COLO668 (cell line): Measurements from ENCODE around the gene PRDM1.

Experiments
- DNase-seq: peaks from one replicate; lab custom pipeline; 2025; ENCODE audit not compliant: unreplicated experiment; lab: John Stamatoyannopoulos, UW

The PRDM1 gene

DNA sequence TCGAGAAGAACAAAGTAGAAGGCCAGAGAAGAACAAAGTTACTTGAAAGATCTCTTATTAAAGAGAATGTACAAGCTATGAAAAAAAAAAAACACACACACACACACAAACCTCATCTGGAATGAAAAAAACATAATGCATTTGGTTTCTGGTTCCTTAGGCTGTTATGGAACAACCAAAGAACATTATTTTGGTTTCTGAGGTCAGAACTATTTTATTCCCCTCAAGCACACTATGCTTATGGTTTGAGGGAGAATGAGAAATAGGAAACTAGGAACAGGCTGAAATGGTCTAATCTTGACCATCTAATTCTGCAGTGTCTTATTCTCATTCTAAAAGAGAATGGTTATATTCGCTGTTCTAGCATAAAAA, 8.8 kb downstream of the PRDM1 start:
- DNase-seq: no peak

DNA sequence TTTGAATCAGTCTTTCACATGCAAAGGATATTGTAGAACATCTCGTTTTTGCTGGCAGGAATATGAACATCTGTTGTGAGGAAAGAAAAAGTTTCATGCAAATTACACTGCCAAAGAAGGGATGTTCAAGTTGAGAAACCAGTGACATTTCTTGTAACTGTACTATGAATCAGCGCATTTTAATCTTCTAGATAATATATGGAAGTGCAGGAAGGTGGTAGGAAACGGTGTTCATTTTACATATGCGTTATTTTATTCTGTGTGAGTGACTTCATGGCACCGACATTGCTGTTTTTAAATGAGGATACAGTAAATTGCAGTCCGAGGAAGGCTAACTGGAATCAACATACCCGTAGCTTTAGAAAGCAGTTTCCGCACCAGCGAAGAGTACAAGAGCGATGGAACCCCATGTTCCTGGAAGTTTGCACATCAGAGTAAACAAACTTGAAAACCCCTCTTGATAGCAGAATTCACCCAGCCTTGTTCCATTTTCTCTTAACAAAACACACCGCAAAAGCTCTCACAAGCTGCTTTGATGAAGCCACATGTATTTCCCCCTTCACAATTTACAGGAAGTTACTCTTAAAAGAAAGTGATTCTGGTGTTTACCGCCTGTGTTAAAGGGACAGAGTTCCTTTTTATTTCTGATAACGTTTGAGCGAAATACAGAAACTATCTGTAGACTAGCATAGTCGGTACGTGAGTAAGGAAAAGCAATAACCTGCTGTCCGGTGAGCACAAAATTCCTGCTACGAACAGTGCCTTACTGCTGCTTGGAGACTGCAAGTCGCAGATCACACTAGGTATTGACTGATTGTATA, 11.5 kb downstream of the PRDM1 start:
- no peak for DNase-seq

DNA sequence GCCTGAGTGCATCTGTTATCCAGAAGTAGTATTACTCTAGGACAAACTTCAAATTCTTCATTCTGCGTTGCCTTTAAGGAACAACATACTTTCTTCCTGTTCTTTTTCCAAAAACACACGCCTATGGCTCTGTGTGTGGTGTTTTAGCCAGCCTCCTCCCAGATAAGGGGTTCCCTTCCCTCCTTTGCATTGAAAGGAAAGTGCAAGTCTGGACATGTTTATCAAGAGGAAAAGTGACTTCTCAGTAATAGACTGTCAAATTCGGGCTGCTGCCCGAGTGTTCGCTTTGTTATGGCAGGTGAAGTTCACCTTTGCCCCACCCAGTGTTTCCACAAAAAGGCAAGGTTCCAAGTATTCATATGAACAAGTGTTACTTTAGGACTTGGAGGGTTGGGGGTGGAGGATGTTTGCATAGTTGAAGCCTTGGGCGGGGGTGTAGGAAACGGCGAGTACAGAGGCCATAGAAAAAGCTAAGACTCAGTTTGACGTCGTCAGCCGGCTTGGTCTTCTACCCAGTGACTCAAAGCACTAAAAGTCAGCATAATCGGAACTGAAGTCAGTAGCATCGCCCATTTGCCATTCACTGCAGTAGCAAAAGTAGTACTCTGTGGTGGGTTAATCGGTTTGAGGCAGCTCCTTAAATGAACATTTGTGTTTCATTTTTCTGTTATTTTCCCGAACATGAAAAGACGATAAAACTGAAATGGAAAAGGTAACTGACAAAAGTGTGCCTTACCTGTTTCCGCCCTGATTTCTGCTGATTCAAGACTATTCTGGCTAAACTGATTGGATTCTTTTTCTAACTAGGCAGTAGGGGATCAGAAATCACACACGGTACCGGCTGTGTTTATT, 12.5 kb downstream of the PRDM1 start:
- DNase-seq: no peak

DNA sequence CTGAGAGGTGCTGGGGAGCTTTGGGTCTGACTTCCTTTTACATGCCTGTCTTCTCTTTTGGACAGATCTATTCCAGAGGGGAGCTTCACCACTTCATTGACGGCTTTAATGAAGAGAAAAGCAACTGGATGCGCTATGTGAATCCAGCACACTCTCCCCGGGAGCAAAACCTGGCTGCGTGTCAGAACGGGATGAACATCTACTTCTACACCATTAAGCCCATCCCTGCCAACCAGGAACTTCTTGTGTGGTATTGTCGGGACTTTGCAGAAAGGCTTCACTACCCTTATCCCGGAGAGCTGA, 13.1 kb downstream of the PRDM1 start:
- DNase-seq: no peak

DNA sequence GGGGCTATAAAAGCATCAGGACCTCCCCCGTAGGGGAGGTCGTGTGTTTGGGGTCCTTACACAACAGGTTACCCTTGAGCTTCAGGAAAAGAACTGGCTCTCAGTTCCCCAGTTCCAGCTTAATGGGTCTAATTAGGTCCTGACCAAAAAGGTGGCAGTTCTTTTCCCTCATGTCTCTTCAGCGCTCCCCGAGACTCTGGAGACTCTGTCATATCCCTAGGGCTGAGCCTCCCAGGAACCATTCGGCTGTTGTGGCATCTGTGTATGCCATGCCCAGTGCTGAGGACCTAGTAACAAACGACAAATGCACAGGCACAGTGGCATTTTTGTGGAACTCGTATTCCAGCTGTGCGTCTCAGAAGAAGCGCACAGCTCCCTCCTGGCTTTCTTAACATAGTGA, 14.6 kb downstream of the PRDM1 start:
- DNase-seq: no peak

DNA sequence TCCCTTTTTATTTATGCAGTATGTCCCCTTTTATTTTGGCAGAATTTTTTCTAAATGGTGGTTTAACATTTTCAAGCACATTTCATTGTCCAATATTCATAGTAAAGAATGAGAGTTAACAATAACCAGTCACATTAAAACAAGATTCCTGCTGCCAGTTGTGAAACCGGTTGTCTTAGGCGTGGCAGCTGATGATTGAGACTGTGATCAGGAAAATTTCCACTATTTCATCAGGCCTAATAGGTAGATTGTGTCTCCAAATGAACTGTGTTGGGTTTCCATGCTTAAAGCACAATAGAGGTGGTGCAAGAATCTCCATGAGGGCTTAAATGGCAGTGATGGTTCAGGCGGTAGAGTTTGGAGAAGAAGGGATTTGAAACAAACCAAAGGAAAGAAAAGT, 15.3 kb downstream of the PRDM1 start:
- no peak for DNase-seq

DNA sequence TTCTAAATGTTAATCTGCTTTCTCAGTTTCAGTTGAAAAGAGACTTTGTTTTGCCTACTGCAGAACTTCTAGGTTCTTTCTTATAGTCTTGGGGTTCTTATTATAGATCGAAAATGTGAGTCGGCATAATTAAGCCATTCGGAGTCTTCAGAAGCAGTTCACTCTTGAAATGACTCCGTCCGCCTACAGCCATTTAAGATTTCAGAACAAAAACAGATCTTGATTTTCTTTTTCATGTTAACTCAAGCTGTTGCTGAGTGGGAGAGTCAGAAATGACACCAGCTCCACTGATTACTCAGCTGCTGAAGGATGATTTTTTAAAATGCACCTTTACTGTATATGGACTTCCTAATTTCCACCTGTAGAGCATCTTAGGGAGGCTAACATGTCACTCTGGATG, 15.9 kb downstream of the PRDM1 start:
- no peak for DNase-seq

DNA sequence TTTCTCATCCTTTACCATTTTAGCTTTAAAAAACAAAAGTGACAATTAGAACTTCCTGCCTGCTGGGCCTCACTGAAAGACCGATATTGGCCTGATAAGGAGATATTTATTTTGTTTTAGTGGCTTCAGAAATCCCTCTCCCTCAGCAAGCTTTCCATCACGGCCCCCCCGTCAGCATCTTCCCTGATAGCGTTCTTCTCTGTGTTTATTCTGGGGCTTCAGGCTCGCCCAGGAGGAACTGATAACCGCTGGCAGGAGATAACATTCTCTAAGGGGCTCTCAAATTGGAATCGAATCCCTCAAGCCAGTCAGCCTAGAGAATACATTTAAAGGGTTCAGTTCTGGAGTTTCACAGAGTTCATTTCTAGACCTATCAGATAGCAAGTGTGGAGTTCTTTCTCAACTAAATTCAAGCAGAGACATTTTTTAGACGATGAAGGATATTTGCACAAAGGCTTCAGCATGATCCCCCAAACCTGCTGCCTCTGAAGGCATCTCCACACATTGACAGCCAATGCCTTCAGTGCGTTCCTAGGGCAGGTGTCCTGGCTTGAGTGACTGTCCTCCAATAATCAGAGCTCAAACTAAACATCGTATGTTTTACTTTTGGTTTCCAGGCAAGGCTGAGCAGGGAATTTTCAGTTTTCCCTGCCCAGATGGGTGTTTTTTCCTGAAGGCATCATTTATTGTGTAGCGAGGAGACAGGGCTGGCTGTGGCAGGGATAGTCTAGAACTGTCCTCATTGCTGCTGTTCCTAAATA, 17.0 kb downstream of the PRDM1 start:
- DNase-seq: no peak

DNA sequence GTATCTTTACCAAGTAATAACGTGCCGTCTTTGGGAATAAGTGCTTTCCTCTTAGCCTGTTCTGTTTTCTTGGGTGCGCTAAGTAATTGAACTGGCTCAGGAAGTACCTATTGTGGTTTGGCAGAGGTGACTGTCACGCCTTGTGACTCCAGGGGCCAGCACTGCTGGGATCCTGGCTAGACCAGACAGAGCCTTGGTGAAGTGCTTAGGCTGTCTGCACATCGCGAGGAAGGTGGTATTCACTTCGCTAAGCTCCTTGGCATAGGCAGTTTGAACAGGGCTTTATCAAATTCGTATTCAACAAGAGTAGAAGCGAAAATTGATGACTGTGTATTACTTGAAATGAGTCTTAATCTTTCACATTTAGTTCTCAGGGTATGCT, 17.6 kb downstream of the PRDM1 start:
- no peak for DNase-seq

DNA sequence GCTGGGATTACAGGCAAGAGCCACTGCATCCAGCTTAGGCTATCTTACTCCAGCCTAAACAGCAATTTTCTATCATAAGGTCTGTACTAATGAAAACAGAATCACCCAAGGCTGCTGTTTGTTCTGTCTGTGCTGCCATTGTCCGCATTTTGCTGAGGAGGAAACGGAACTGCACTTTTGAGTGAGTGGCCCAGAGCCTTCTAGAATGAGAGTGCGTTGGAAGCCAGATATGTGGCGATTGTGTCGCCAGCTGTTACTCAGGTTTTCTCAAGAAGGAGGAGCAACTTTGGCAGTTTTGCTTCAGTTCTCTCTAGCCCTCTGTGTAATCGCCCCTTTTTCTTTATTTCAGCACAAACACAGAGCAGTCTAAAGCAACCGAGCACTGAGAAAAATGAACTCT, 18.3 kb downstream of the PRDM1 start:
- DNase-seq: no peak

DNA sequence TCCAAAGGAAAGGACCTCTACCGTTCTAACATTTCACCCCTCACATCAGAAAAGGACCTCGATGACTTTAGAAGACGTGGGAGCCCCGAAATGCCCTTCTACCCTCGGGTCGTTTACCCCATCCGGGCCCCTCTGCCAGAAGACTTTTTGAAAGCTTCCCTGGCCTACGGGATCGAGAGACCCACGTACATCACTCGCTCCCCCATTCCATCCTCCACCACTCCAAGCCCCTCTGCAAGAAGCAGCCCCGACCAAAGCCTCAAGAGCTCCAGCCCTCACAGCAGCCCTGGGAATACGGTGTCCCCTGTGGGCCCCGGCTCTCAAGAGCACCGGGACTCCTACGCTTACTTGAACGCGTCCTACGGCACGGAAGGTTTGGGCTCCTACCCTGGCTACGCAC, 18.8 kb downstream of the PRDM1 start:
- no peak for DNase-seq

DNA sequence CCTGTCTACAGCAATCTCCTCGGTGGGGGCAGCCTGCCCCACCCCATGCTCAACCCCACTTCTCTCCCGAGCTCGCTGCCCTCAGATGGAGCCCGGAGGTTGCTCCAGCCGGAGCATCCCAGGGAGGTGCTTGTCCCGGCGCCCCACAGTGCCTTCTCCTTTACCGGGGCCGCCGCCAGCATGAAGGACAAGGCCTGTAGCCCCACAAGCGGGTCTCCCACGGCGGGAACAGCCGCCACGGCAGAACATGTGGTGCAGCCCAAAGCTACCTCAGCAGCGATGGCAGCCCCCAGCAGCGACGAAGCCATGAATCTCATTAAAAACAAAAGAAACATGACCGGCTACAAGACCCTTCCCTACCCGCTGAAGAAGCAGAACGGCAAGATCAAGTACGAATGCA, 19.4 kb downstream of the PRDM1 start:
- DNase-seq: no peak

DNA sequence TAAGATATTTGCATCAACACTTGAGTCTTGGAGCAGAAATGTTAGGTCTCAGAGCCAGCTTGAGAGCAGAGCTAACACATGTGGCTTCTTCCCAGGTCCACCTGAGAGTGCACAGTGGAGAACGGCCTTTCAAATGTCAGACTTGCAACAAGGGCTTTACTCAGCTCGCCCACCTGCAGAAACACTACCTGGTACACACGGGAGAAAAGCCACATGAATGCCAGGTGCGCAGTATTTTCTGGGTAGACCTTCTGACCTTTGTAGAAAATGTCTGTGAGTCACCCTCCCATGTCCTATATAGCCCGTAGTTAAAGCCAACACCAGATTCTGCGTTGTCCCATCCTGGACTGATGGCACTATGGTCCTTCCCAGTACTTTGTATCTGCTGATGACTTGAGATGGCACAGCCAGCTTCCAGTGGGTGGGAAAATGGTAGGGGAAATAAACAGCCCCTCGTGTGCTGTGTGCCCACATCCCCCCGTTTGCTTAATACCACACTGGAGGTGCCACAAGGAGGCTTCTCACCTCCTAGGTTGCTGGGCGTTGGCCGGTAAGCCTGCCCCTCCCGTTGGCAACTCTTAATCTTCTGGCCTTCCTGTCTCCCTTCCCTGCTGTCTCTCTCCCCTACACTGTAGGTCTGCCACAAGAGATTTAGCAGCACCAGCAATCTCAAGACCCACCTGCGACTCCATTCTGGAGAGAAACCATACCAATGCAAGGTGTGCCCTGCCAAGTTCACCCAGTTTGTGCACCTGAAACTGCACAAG, 20.3 kb downstream of the PRDM1 start:
- no peak for DNase-seq

DNA sequence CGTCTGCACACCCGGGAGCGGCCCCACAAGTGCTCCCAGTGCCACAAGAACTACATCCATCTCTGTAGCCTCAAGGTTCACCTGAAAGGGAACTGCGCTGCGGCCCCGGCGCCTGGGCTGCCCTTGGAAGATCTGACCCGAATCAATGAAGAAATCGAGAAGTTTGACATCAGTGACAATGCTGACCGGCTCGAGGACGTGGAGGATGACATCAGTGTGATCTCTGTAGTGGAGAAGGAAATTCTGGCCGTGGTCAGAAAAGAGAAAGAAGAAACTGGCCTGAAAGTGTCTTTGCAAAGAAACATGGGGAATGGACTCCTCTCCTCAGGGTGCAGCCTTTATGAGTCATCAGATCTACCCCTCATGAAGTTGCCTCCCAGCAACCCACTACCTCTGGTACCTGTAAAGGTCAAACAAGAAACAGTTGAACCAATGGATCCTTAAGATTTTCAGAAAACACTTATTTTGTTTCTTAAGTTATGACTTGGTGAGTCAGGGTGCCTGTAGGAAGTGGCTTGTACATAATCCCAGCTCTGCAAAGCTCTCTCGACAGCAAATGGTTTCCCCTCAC, 21.0 kb downstream of the PRDM1 start:
- no peak for DNase-seq

DNA sequence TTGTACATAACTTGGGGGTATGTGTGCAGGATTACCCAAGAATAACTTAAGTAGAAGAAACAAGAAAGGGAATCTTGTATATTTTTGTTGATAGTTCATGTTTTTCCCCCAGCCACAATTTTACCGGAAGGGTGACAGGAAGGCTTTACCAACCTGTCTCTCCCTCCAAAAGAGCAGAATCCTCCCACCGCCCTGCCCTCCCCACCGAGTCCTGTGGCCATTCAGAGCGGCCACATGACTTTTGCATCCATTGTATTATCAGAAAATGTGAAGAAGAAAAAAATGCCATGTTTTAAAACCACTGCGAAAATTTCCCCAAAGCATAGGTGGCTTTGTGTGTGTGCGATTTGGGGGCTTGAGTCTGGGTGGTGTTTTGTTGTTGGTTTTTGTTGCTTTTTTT, 22.0 kb downstream of the PRDM1 start:
- no peak for DNase-seq

DNA sequence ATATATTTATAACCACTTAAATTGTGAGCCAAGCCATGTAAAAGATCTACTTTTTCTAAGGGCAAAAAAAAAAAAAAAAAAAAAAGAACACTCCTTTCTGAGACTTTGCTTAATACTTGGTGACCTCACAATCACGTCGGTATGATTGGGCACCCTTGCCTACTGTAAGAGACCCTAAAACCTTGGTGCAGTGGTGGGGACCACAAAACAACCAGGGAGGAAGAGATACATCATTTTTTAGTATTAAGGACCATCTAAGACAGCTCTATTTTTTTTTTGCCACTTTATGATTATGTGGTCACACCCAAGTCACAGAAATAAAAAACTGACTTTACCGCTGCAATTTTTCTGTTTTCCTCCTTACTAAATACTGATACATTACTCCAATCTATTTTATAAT, 22.9 kb downstream of the PRDM1 start:
- no peak for DNase-seq

DNA sequence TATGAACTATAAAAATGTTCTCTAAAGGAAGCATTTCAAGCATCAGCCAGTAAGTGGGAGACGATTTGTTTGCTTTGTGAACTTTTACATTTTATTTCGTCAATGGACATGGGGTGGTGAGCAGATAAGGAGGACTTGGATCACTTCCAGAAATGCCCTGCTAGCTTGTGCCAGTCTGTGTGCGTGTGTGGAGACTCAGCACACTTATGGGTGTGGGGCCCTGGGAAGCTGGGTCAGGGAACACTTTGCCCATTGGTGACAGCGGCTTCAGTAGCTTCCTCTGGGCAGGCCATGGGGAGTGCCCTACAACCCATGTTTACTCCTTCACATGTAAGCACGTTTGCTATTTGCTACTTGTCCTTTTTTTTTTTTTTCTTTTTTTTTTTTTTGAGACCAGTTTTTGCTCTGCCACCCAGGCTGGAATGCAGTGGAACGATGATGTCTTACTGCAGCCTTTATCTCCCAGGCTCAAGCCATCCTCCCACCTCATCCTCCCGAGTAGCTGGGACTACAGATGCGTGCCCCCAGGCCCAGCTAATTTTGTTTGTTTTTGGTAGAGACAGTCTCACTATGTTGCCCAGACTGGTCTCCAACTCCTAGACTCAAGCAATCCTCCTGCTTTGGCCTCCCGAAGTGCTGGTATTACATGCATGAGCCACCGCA, 24.2 kb downstream of the PRDM1 start:
- peak; percentile 29 for DNase-seq

DNA sequence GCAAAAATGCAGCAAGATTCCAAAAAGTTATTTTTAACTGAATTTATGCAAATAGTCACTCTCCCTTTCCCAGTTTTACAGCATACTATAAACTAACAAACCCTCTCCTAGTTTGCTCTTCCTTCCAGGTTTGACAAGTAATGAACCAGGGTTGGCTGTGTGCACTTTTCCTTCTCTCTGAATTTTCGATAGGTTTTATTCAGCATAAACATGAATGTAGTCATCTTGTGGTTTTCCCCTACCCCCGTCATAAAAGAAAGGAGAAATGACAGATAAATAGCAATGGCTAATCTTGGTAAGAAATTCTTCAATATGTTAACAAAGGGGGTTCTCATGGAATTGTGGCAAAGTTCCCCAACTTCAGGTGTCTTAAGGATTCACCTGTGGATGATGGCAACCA, 26.3 kb downstream of the PRDM1 start:
- DNase-seq: no peak

DNA sequence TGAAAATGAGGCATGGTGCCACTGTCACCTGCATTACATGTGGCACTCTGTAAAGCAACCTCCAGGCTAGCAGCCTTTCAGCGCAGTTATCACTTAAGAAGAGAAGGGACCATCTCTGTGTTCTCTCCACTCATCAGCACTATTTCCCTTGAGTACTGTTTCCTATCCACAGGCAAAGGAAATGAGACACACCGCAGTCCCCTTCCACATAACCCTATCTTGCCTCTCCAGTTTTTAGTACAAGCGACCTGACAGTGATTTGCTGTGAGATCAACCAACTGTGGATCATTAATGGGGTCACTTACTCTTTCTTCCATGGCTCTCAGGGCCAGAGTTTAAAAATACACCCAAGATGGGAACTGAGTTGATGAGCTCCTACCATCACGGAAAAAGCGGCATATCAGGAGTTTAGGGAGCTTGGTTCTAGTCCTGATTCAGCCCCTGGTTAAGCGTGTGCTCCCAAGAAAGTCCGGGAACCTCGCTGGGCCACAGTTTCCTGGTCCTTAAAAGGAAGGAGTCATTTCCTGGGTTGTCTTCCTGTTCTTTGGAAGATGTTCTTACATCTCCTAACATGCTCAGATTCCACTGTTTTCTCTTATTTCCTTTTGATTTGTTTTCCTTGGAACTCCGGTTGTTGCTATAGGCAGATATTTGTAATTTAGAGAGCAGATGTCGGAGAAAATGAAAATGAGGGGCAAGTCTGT, 27.3 kb downstream of the PRDM1 start:
- DNase-seq: no peak

DNA sequence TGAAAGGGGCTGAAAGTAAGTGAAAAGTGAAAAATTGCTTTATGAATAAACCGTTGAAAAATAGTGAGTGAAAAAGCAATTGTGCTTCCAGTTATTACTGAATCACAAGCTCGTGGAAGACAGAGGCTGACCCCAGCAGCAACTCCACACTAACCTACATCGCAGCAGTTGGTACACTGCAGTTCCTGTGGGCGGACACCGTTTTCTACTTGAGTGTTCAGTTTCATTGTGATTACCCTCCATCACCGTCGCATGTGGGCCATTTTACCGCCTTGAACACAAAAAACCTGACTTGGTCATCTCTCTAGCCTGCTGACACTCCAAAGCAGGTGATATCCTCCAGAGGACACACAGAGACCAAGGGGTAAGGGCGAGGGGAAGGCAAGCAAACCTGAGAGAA, 28.4 kb downstream of the PRDM1 start:
- DNase-seq: no peak
